GM18502 (cell line): ENCODE results near the gene CYP2U1.

Experiments
- ATAC-seq: cut with Tn5 transposase; IDR thresholded peaks from one replicate; pipeline ENCODE4 v1.9.1; 2021; ENCODE audit warnings: mild to moderate bottlenecking; ENCODE audit not compliant: unreplicated experiment, poor library complexity

CYP2U1 gene

DNA sequence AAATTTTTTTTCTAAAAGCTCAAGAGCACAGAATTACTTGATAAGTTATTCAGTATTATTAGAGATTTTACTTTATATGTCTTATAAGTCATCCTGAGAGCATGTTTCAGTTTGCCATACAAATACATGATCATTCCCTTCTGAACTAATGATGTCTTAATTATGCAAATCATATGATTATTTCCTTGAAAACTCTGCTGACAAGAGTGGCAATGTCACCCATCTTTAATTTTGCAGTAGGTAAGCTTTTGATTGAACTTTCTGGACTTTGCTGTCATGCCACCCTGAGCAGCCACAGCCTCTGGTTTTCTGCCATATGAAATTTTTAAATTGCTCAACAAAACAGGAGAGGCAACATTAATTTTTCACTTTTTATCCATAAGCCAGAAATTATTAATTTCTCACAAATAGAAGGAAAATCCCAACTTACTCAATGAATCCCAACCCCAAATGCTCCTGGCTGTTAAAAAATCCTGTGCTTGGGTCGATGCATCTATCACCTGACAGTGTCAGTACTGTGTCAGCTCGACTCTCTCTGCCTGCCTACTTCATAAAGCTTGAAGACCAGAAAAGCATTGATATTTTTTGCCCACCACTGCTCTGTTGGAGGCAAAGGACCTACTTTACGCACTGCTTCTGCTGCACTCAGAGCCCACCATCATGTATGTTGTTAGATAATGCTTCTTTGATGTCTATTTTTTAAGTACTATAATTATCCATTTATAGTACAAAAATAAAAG is 46.8 kb downstream of the CYP2U1 start:
- ATAC-seq, result no peak

DNA sequence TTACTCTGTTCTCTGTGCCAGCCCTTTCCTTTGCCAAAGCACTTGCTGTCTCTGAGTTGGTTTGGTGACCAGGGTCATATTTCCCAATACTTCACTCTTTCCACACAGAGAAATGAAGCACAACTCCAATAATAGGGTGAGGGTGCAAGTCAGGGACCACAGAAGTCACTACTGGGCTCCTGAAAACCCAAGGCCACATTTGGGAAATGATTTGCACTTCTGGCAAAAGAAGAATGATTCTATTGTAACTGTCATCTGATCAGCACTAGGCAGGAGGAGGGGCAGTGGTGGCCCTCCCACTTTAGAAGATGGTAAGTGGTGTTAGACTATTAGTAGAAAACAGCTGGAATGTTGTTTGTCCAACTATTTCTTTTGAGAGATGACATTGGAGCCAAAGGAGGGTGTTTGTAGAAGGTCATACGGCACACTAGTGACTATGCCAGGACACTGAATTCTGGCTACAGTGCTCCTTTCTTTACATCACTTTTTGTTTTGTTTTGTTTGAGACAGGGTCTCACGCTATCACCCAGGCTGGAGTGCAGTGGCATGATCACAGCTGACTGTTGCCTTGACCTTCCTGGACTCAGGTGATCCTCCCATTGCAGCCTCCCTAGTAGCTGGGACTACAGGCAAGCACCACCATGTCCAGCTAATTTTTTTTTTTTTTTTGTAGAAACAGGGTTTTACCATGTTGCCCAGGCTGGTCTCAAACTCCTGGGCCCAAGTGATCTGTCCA is 47.5 kb downstream of the CYP2U1 start:
- ATAC-seq, result no peak

DNA sequence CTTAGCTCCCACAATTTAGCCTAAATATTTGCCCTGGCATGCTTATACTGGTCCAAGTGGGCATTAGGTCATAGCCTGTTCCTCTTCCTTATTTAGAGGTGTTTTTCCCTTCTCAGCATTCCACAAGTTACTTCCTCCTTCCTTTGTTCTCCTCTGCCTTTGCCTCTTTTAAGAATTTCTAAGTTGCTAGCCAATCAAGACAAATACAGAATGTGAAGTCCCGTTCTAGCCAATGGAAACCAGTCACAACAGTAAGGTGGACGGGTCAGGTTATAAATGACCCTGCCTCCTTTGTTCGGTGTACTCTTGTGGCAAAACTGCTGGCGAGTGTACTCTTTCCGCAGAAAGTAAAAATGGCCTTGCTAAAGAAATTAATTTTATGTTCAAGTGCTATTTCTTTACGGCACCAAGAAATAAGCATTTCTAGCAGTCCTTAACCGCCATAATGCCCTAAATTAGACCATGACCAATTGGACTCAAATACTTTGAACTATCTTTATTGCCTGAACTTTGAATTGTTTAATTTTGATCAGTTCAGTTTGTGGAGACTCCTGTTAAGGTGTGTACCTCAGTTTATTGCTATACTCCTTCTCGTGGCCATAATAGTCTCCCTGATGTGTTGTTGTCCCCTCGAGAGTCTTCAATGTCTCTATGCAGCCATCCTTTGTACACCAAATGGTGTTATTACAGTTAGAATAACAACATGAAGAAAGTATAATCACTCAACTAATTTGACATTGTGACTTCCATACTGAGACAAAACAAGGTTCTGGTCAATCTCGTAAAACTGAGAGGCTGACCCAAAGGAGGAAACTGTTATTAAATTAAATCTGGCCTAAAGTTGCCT is 56.8 kb downstream of the CYP2U1 start:
- no peak for ATAC-seq

DNA sequence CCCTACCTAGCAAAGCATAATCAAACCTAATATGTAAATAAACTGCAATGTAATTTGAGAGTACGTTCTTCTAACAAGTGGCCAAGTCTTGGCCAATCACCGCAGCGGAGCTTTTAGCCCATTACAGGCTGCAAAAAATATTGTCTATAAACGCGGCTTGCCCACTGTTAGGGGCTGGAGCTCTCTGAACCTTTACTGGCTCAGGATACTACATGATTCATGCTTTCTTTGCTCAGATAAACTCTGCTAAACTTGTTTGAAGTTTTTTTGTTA is 57.4 kb downstream of the CYP2U1 start:
- ATAC-seq, result no peak

DNA sequence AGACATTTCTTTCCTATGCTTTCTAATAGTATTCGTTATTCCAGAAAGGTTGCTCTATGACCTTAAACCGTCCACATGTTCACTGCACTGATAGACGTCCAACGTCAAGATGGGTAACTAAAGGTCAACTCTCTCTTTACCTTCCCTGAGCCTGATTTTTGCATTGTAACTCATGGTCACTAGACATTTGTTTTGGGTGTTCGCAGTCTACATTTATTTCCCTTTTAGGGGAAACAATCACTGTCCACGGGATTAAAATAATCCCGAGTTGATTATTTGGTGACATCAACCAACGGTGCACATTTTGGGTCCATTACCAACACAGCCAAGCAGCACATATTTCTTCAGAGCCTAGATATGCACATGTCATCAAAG is 57.8 kb downstream of the CYP2U1 start:
- ATAC-seq, result peak; percentile 20

DNA sequence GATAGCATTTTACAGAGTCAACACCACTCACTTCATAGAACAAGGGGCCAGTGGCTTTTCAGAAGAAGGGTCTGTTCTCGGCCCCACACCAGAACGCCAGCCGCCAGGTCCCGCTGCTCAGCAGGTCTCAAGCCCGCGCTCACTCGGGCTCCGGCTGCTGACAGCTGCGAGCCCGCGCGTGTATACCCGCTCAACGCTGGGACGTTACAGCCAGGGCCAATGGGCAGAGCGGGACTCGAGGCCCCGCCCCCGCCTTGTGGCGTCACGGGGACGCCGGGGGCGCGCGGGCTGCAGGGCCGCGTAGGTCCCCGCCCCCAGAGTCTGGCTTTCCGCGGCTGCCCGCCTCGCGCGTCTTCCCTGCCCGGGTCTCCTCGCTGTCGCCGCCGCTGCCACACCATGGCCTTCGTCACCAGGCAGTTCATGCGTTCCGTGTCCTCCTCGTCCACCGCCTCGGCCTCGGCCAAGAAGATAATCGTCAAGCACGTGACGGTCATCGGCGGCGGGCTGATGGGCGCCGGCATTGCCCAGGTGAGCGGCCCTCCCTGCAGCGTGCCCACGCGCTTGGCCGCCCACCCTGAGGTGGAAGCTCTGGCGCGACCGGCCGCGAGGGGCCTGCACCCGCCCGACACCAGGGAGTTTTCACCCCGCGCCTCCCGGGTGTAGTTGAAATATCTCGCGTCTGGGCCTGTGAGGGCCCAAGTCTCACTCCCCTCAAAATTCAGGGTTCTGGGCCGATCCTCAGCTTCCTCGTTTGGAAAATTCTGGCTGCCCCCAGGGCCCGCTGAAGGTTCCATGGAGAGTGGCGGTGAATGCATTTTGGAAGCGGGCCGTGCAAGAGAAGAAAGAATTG is 58.4 kb downstream of the CYP2U1 start, which contains the start of gene HADH:
HADH (plus strand) TSS at position 353 of the 850 bp plus-strand sequence; CDS start at position 397, 44 bp downstream.
- peak; percentile 97 for ATAC-seq

DNA sequence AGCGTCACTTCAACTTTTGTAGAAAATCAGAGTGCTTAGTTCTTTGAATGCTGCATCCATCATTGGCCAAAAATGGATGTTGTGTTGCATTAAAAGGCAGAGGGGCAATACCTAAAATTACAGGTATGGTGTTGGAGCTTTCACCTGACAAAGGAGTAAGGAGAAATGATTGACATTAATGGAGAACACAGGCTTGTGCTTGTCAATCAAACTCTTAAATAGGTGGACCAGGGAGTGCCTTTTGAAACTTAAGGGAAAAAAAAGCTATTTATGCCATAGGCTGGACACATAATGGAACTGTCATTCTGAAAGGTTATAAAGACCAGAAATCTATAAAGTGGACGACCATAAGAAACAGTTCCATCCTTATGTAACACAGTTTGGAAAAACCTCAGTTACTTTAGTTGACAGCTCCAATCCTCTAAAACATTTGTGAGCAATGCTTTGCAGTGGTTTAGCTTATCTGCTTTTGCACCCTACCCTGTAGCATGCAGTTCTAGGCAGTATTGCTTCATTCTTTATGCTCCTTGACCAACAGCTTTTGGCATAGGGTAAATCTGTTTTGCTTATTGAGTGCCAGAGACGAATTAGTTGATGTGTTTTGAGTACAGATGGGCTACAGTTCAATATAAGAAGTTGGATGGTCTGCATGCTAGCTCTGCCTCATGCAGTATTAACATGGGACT is 60.7 kb downstream of the CYP2U1 start:
- ATAC-seq, result no peak

DNA sequence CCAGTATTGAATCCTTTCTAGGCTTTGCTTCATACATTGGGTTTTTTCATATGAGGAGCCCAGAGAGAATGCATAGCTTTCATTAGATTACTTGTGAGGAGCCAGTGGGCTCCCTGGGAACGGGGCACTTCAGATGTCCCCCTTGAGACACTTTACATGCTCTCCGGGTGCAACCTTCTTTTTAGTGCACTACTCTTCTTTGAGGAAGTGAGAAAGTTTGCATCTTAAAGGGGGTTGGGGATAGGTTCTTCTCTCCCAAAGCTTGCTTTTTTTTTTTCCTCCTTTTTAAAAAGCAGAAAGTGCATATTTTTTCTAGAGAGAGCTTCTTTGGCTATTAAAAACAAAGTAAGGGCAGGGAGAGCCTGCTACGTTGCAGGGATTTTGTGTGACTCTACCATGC is 62.6 kb downstream of the CYP2U1 start:
- ATAC-seq, result peak; percentile 37

DNA sequence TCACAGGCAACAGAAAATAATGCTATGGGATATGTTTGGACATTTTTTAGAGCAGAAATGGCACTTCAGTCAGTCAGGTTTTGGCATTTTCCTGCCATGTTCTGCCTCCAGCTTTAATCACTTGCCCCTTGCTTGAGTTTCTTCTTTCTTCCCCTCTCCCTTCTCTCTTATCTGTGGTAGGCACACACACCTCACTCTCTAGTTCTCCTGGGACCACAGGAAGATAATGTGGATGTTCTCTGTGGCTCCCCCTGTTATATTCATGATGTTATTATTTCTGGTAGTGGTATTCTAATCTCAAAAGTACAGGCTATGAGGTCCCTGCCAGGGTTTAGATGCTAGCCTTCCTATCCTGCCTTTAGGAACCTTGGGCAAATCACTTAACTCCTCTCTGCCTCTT is 63.5 kb downstream of the CYP2U1 start:
- ATAC-seq, result no peak

DNA sequence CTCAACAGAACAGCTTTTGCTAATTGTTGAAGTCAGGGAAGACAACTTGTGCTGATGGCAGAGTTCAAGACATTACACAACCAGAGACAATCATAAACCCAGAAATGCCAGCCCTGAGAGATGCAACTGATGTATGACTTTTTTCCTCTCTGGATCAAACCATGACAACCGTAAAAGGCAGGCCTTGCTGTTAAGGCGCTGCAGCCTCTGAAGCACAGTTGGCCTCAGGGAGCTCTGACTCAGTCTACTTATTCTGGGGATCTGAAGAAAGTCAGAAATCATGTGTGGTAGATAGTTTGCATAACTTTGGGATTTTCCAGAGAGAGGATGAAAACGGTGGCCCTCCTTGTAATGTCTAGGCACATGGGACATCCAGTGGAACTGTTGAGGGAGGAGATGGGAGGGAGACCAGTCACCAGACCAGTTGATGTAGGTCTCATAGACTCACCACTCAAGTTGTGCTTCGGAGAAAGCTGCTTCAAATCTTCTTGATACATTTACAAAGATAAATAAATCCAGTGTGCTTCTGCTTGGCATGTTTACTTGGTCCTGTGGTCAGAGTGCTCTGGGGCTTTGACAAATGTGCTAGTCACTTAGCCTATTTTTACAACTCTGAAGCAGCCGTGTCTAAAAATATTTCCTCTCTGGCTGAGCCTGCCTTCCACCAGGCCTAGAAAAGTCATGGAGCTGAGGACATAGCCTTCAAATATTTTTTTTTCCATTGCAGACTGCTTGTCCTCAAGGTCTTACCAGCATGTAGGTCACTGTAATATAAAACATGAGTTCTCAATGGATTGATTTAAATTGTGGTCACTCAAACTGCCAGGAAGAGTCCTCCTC is 65.8 kb downstream of the CYP2U1 start:
- ATAC-seq, result no peak

DNA sequence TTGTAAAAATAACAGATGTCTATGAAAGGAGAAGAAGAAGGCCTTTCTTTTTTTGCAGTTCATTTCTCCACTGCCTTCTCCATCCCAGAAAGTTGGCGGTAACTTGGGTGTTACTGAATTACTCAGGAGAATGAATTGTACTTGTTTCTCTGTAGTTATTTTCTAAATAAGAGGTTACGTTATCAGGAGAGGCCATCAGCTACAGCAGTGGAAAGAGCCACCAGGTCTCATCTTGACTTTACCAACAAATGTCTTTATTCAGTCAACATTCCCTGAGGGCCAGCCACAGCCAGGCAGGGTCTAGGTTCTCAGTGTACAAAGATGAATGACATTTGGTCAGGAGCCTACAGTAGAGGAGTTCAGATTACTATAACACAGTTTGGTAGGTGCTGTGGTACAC is 66.4 kb downstream of the CYP2U1 start:
- ATAC-seq, result no peak

DNA sequence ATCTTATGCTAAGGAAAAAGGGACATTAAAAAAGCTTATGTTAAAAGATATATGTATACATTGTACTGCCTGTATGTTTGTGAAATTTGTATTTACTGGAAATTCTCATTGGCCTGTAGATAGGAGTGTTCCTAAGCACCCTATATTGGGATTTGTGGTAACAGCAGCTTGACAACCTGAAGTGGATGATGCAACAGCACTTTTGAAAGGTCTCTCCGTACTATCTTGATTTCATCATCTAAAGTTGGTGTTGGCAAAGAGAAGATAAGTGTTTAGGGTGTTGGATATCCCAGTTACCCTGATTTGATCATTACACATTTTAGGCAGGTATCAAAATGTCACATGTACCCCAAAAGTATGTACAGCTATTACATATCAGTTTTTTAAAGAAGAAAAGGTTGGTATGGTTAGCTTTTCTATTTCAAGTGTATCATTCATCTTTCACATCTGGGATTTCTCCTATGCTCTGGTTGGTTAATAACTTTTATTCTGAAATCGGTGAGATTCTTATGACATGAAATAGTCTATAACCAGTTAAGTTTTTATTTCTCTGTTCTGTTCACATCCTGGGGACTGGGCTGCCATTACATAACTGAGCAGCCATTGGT is 68.7 kb downstream of the CYP2U1 start:
- ATAC-seq, result no peak

DNA sequence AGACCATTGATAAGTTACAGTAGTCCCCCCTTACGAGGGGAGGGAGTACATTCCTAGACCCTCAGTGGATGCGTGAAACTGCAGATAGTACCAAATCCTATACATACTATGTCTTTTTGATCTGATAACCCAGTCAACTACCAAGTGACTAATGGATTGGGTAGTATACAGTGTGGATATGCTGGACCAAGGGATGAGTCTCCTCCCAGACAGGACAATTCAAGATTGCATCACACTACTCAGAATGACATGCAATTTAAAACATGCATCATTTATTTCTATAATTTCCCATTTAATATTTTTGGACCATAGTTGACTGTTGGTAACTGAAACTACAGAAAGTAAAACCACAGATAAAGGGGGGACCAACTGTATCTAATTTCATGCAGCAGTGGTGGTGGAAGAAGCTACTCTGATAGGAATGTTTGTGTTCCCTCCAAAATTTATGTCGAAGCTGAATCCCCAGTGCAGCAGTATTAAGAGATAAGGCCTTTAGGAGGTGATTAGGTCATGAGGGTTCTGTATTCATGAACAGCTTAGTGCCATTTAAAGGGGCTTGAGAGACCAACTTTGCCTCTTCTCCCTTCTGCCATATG is 70.3 kb downstream of the CYP2U1 start:
- ATAC-seq, result no peak
